HG03442 (cell line): ENCODE measurements around the gene SNAPC3.
"Not testable (repeated sequence)": the region's sequence is repeated elsewhere in the genome, so short reads cannot be mapped to it uniquely, and the experiment has no call there.

Source experiments
- ATAC-seq: cut with Tn5 transposase; IDR thresholded peaks from one replicate; pipeline ENCODE4 v1.9.1; 2021; ENCODE audit warnings: mild to moderate bottlenecking, moderate library complexity; ENCODE audit not compliant: unreplicated experiment

The SNAPC3 gene

DNA sequence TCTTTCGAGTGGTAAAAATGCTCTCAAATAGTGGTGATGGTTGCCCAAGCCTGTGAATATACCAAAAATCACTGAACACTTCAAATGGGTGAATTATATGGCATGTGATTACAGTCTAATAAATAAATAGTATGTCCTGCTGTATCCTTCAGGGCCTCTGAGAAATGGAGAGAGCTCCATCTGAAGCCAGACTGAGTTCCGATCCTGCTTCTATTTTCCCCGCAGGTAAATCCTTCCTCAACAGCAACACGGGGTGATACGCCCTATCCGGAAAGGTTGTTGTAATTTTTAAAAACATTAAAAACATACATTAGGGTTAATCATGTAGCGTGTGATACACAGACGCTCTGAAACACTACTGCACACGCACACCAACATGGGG, 695 bp upstream of the SNAPC3 start:
- ATAC-seq, result no peak

DNA sequence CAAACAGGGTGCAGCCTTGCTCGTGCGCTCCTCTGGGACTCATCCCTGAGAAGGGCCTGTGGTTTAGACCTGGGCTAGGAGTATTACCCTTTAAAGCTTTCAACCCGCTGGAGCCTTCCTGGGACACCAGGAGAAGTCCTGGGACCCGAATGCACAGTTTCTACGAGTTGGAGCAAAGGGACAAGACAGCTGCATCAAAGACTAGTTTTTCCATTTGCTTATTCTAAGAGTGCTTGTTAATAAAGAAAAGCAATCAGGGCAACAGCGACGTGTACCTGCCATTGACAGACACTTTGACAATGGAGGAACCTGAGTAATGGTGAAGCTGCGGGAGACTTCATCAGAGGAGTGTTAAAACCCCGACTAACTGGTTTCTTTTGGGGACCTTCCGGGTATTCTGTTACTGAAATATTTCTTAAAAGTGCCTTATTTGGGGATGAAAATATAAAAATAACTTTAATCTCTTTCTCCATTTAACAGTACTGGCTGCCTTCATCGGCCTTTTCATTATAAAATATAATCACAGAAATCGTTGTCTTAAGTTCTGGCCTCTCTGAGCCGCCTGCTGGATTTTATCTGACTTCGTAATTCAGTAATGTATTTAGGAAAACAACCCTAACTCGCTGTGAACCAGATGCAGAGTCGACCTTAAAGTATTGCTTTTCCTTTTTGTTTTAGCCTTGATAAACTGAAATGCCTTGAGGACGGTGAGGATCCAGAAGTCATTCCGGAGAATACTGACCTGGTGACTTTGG, 732 bp downstream of the SNAPC3 start:
- ATAC-seq, result no peak

DNA sequence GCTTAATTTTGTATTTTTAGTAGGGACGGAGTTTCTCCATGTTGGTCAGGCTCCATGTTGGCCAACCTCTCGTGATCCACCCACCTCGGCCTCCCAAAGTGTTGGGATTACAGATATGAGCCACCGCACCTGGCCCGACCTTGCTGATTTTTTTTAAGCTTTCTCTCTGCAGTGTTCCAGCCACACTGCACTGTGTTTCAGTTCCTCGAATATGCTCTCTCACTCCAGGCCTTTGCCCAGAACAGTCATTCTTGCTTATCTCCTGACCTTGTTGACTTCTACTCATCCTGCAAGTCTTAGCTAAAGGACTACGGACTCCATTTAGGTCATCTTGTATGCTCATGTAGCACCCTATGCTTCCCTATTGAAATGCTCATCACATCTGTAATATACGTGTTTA, 3.3 kb downstream of the SNAPC3 start:
- ATAC-seq, result peak; percentile 36

DNA sequence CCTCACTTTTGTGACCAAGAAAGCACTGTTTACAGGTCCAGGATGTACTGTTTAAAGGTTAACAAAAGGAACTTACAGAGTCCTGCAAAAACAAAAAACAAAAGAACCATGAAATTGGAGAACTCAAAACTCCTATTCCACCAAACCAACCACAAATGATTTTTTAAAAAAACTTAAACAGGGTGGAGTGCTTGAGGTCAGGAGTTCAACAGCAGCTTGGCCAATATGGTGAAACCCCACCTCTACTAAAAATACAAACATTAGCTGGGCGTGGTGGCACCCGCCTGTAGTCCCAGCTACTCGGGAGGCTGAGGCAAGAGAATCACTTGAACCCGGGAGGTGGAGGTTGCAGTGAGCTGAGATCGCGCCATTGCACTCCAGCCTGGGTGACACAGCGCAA, 5.0 kb downstream of the SNAPC3 start:
- not testable (repeated sequence) for ATAC-seq

DNA sequence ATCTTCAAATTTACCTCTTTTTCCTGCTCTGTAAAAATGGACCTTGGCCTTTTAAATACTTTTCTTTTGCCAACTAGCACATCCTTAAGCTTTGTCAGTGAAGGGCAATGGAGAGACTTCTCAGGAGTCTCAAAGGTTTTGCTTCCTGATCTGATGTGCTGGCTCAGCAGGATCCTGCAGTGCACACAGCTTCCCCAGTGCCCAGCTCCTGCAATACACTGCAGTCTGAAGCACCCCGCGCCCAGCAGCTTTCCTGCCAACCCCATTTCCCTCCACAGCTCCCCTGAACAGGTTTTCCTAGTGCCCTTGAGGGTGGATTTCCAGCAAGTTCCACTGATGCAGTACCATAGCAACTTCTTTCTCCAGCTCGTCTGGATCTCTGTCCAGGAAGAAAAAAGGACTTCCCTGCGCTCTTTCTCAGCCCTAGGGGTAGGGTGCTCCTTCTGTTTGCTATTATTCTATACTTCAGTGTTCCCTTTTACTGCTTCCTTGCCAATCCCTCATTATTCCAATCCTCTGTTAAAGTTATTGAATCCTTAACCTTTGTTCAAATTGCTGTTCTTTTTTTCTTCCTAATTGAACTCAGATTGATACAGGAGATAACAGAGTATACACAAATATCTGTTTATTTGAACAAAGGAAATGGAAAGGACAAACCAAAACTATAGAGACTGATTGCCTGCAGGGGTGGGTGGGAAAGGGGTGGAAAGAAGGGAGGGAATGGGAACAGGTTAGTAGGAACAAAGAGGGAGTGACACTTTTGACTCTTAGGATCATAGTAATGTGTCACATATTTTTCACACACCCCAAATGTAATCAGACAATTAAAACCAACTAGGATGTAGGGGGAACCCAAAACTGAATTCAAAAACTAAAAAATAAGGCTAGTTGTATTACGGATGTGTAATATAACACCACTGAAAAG, 8.5 kb downstream of the SNAPC3 start:
- ATAC-seq, result no peak

DNA sequence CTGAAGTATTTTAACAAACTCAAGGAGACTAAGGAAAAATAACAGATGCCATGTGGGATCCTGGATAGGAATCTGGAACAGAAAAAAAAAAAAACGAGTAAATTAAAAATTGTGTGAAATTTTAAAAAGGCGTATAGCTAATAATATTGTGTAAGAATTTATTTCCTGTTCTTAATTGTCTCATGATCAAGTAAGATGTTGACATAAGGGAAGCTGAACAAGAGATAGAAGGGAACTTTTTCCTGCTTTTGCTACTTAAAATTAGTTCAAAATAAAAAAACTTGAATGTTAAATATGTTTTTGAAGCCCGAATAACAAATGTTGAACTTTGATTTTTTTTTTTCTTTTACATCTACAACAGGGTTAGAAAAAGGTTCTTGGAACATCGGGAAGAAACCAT, 10.5 kb downstream of the SNAPC3 start:
- no peak for ATAC-seq

DNA sequence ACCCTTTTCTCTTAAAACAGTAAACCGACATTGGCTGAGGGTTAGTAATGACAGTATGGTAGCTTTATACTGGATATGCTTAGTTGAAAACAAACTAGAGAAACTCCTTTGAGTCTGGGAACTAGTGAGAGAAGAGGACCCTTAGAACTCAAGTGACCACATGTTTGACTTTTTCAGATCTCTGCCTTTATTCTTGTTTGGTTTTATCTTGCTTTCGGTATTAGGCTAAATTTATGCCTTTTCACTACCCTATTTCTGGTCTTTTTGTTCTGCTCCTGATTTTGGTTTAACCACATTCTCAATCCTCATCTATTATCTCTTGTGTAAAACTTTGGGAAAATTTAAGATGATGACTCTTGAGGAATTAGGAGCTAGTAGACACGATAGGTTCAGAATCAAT, 11.0 kb downstream of the SNAPC3 start:
- ATAC-seq, result peak; percentile 61

DNA sequence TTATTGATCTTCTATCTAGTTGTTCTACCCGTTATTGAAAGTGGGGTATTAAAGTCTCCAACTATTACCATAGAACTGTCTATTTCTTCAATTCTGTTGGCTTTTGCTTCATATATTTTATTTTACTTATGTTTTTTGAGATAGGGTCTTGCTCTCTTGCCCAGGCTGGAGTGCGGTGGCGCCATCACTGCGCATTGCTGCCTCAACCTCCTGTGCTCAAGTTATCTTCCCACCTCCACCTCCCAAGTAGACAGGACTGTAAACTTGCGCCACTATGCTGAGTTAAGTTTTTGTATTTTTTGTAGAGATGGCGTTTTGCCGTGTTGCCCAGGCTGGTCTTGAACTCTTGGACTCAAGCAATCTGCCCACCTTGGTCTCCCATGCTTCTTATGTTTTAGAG, 16.2 kb downstream of the SNAPC3 start:
- ATAC-seq, result no peak

DNA sequence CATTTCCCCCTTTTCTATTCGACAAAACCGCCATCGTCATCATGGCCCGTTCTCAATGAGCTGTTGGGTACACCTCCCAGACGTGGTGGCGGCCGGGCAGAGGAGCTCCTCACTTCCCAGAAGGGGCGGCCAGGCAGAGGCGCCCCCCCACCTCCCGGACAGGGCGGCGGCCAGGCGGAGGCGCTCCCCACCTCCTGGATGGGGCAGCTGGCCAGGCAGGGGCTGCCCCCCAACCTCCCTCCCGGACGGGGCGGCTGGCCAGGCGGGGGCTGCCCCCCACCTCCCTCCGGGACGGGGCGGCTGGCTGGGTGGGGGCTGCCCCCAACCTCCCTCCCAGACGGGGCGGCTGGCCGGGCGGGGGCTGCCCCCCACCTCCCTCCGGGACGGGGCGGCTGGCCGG, 19.2 kb downstream of the SNAPC3 start:
- not testable (repeated sequence) for ATAC-seq

DNA sequence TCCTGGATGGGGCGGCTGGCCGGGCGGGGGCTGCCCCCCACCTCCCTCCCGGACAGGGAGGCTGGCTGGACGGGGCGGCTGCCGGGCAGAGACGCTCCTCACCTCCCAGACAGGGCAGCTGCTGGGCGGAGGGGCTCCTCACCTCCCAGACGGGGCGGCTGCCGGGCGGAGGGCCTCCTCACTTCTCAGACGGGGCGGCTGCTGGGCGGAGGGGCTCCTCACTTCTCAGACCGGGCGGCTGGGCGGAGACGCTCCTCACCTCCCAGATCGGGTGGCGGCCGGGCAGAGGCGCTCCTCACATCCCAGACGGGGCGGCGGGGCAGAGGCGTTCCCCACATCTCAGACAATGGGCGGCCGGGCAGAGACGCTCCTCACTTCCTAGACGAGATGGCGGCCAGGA, 19.6 kb downstream of the SNAPC3 start:
- not testable (repeated sequence) for ATAC-seq

DNA sequence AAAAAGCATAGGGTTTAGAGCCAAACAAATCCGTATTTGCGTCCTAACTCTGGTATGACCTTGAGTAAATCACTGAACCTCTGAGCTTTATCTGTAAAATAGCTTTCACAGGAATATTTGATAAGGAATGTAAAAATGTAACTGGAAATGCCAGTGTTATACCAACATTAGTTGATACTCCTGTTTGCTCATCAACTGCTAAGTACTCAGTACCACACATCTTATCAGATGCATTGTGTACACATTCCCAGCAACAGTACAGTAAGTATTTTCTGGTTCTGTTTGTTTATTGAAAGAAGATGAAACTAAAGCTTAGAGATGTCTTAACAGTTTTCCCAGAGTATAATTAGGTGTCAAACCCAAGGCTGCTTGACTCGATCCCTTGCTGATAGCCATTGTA, 21.5 kb downstream of the SNAPC3 start:
- ATAC-seq, result no peak

DNA sequence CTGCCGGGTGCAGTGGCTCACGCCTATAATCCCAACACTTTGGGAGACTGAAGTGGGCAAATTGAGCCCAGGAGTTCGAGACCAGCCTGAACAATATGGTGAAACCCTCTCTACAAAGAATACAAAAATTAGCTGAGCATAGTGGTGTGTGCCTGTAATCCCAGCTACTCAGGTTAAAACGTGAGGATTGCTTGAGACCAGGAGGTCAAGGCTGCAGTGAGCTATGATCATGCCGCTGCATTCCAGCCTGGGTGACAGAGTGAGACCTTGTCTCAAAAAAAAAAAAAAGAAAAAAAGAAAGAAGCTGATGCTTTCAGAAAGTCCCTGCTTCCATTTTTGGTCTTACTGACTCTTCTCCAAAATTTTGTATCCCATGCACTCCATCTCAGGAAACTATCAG, 31.3 kb downstream of the SNAPC3 start:
- no peak for ATAC-seq

DNA sequence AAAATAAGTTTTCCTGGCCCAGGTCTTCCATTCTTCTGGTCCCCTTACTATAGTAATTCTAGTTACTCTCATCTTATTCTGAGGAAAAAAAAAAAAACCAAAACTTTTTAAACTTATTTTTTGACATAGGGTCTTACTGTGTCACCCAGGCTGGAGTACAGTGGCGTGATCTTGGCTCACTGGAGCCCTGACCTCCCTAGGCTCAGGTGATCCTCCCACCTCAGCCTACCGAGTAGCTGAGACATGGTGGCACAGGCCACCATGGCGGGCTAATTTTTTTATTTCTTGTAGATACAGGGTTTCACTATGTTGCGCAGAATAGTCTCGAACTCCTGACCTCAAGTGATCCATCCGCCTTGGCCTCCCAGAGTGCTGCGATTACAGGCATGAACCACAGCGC, 38.4 kb downstream of the SNAPC3 start:
- no peak for ATAC-seq

DNA sequence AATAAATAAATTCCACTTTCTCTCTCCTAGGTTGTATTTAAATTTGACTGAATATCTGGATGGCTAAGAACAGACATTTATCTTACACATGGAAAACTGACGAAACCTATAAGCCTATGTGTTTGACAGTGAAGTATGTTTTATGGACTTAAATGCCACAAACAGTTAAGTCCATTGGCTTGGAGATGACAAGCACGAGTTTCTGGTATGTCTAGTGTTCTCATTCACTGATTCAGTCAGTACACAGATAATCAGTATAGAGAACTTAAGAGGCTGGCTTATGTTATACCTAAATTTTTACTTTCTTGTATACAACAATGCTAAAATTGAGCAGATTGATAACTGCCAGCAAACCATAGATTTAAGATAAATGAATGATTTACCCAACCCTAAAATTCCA, 38.9 kb downstream of the SNAPC3 start:
- ATAC-seq, result no peak

DNA sequence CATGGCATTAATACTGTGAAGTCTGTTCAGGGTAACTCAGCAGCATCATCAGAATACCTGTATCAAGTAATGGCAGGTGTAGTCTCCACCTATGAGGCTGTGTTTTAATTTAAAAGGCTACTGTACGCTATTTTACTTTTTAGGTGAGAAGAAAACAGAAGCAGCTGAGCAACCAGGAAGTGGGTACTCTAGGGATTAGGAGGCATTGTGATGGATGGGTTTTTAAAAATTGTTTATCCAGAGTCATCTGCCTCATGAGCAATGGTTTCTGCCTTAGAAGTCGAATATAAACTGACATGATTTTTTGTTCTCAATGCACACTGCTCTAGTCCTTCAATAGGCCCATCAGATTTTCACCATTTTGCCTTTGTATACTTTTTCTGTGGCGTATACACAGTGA, 45.5 kb downstream of the SNAPC3 start:
- no peak for ATAC-seq

DNA sequence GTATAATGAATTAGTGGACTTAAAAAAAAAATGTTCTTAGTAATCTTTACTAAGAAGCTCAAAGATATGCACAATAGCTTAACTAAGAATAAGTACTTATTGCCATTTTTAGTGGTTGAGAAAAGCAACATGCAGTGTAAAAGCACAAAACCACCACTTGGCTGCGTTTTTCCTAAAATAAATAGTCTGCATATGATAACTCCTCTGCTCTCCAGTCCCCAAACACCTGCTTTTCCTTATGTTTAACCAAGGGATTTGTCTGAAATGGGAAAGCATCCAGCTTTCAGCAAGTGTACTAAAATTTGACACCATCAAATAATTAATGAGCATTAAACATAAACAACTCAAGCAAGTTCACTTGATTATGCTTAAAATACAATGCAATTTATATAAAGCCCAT, 46.7 kb downstream of the SNAPC3 start:
- ATAC-seq, result no peak

DNA sequence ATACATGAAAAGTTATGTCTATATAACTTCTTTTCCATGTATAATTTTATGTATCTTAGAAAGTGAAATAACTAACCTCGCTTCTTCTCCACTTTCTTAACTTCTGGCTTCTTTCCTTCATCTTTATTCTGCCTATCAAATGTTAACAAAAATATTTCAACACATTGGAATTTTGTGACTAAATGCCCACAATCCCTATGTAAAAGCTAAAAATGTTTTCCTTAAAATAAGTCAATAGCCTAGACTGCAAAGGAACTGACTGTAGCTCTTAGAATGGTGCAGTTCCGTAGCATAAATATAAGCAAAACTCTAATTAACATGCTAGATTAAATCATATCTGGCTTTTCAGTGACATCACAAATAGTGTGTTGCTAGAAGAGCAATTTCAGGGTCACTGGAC, 47.2 kb downstream of the SNAPC3 start:
- ATAC-seq, result no peak

DNA sequence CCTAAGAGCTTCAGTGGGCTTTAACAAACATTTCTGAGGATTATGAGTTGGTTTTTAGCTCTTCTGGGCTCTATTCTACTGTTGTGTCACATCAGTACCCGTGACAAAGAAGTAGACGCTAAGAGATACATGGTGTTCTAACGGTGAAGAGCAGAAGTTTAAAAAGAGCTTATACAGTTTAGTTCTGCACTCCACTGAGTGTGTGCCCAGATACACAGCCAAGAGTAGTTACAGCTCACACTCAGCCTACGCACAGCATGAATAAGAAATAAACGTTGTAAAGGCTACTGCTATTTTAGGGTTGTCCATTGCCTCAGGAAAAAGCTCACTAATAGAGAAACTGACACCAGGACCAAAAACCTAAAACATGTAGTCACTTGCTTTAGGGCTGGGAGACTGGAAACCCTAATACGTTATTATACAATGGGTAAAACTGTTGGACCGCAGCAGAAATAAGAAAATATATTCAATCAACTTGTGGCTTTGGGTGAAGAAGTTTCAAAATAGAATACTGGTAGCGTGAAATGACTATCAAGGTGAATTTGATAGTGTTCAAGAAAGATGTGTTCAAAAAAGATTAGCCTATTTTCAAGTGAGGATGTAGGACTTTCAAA, 53.4 kb downstream of the SNAPC3 start:
- peak; percentile 52 for ATAC-seq

DNA sequence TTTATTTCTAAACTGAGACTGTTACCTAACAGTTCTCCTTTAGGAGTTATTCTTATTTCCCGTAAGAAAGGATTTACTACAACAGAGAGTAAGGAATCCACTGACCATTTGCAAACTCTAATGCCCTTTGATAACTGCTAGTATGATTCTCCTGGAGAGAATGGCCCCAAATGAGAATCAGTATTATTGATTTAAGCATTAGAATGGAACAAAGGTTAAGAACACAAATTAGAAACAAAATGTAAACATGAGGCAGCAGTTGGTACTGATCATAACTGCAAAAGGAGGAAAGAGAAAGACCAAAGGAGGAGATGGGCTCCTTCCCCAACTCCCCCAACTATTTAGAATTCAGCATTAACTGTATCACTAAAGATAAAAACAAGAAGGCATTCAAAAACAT, 57.4 kb downstream of the SNAPC3 start:
- no peak for ATAC-seq

DNA sequence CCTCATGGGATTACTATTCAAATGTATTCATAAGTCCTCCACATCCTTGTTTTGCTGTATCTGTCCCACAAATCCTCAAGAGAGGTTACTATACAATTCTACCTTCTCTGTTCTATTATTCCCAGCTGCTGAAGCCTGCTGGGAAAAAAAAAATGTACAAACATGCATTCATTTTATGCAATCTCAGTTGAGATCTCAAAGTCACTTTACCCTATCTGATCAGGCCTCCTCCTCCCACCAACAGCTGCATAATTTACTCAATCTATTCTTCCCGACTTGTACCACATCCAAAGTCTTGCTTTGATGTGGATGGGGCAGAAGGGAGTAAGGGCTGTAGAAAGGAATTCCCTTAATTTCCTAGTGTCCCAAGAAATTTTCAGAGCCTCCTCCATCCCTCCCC, 59.5 kb downstream of the SNAPC3 start:
- no peak for ATAC-seq

DNA sequence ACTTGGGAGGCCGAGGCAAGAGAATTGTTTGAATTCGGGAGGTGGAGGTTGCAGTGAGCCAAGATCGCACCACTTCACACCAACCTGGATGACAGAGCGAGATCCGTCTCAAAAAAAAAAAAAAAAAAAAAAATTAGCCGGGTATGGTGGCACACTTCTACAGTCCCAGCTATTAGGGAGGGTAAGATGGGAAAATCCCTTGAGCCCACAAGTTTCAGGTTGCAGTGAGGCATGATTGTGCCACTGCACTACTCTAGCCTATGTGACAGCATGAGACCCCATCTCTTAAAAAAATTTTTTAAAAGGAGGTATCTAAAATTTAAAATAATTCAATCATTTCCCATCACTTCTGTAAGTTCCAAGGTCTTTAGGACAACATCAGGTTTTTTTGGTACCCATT, 62.1 kb downstream of the SNAPC3 start:
- ATAC-seq, result no peak
